Measurements from ENCODE around the gene SNRK. TPM values are rescaled to one million over a fixed set of nuclear protein-coding genes. Genes with fewer than 3 reads are reported as not detected.

The SNRK gene
- total RNA-seq, 4 donors from 2014 or later = 74.5 to 121 (median 102) TPM

GRCh38 chr3:43319376-43319775 lies 33.0 kb downstream of the SNRK start:
- no peak for TF ChIP-seq CTCF (IDR thresholded peaks at IDR 0.05; ENCODE audit: low read depth)

- TF ChIP-seq CTCF (IDR thresholded peaks at IDR 0.05; ENCODE audit: low read depth) = no peak
Observed at GRCh38 chr3:43319794-43320193, 33.5 kb downstream of the SNRK start.

- TF ChIP-seq CTCF (IDR thresholded peaks at IDR 0.05; ENCODE audit: low read depth) = no peak
Observed at GRCh38 chr3:43320288-43320687, 33.9 kb downstream of the SNRK start.

- TF ChIP-seq CTCF (IDR thresholded peaks at IDR 0.05; ENCODE audit: low read depth) = no peak
Observed at GRCh38 chr3:43323541-43323940, 37.2 kb downstream of the SNRK start.

GRCh38 chr3:43326891-43327581 lies 40.7 kb downstream of the SNRK start:
- TF ChIP-seq CTCF (IDR thresholded peaks at IDR 0.05; ENCODE audit: low read depth) = no peak

GRCh38 chr3:43327582-43327979 lies 41.2 kb downstream of the SNRK start:
- no peak for TF ChIP-seq CTCF (IDR thresholded peaks at IDR 0.05; ENCODE audit: low read depth)

GRCh38 chr3:43328653-43329052 lies 42.3 kb downstream of the SNRK start:
- TF ChIP-seq CTCF (IDR thresholded peaks at IDR 0.05; ENCODE audit: low read depth) = no peak
